NCI-H187 treated with DMSO at 0.1 percent for 48 hours (cell line): ENCODE results near the gene SLC9A9.

Experiments used
- DNase-seq: peaks from one replicate; lab custom pipeline; 2025; lab: John Stamatoyannopoulos, UW

Gene SLC9A9

DNA sequence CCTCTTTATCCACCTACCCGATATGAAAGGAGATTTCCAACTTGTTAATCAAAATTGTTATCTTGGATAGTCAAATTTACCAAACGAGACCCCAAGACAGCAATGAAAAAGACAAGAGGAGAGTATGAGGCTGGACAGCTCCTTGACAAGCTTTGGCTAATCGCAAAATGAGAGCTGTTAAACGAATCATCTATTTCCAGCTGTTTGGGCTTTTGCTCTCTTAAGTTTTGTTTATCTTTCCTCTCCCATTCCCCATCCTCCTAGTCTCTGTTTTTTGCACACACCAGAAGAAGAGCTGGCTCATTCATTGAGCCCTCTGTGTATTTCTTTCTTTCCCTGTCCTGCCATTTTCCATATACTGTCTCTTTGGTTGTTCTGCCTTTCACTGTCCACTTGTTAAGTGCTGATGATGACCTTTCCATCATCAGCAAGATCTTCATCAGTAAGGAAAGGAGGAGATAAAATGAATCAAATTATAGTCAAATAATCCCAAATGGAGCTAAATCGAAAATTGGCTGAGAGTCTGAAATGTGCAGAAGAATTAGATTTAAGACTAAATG, 161.6 kb downstream of the SLC9A9 start:
- no peak for DNase-seq

- no peak for DNase-seq
Measured at GRCh38 chr3:143685491-143685890, 162.8 kb downstream of the SLC9A9 start.

GRCh38 chr3:143677430-143677829, 170.8 kb downstream of the SLC9A9 start:
- DNase-seq: no peak

- no peak for DNase-seq
Measured at GRCh38 chr3:143676747-143677146, 171.5 kb downstream of the SLC9A9 start.

DNA sequence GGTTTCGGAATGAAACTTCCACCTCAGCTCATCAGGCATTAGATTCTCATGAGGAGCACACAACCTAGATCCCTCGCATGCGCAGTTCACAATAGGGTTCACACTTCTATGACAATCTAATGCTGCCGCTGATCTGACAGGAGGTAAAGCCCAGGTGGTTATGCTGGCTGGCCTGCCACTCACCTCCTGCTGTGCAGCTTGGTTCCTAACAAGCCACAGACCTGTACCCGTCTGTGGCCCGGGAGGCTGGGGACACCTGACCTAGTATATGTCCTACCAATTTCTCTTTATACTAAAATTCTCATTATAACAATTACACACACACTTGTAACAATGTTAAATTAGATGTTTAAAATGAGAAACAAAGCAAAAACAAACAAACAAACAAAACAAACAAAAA, 172.2 kb downstream of the SLC9A9 start:
- no peak for DNase-seq

DNA sequence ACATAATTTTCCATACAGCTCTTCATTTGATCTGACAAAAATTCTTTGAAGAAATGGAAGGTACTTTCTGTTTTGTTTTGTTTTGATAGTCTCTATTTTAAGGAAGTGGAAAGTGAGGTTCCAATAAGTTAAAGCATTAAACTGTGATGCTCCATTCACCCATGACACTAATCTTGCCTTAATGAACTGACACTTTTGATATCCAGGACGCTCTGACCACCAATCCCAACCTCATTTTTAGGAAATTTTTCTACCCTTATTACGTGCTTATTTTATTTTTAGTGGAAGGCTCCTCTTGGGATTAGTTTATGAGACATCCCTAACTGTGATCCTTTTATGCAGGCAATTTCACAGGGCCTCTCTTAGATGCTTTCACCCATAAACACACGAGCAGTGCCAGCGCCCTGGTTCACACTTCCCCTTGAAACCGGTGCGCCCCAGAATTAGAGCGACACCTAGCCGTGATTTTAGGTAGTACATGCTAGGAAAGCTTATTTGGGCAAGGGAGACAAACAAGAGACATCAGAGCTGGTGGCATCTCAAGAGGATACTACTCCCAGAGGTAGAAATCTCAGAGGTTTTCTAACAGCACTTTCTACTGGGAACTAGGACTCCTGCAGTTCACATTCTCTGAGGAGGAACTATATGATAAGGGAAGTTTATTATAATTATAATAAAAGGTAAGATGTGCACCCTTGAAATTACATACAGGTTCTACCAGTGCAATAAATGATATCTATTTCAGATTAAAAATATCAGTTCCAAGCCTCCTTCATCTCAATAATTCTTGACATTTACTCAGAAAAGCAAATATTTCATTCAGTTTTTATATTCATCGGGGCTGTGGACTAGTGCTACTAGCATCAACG, 173.9 kb downstream of the SLC9A9 start:
- DNase-seq: peak; percentile 6

- no peak for DNase-seq
Measured at GRCh38 chr3:143672396-143673165, 175.7 kb downstream of the SLC9A9 start.

GRCh38 chr3:143671626-143672025, 176.6 kb downstream of the SLC9A9 start:
- no peak for DNase-seq

DNA sequence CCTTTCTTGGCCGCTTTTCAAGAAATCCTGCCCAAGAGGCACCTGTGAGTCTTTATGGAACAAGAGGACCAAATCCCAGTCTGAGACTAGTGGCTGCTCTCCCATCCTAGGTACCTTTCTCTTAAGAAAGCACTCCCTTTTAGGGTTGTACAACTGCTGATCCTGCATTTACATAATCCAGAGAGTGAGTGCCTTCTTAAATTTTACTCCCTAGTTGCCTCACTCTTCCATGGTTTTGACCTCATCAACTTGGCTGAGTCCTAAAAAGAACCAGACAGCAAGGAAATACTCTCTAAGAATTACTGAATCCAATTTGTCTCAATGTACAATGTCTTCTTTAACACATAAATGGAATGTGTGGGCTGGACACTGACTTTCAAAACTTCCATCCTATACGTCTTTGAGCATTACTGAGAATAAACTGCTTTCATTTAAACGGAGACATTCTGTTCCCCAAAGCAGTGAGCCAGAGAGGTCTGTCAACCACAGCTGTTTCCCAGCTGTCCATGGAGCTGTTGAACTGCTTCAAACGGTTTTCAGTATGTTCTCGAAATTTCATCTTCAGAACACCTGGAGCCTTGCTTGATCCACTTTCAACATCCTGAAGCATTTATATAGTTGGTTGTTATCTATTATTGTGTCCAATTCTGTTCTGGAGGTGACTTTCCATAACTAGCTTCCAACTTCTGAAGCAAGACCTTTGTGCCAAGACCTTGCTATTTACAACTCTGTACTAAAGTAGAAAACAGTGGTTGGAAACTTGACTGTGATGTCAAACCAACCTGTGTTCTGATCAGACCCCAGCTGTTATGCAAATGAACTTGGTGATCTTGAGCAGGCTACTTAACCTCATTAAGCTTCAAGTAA, 179.1 kb downstream of the SLC9A9 start:
- no peak for DNase-seq

DNA sequence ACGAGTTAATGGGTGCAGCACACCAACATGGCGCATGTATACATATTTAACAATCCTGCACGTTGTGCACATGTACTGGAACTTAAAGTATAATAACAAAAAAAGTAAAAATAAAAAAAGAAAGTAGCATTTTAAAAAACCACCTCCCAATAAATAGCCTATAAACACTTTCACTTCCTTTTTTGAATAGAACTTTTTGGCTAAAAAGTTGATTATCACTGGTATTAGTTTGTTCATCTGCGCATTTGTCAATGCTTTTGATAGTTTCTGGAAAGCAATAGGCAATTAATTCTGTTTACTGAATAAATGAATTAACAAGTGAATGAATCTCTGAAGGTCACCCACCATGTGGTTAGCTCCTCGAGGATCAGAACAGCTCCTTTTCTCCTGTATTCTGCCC, 179.9 kb downstream of the SLC9A9 start:
- DNase-seq: no peak

DNA sequence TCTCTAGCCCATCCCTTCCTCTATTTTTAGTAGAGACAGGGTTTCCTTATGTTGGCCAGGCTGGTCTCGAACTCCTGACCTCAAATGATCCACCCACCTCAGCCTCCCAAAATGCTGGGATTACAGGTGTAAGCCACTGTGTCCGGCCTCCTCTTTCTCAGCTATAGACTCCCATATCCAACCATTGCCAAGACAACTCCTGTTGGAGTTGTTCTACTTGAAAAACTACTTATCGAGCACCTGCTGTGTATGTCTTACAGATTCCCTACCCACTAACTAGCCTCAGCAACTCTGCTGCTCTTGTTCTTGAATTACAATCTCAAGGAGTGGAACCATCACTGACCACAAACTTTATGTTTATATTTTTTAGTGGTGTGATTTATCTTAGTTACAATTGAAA, 186.6 kb downstream of the SLC9A9 start:
- DNase-seq: no peak

DNA sequence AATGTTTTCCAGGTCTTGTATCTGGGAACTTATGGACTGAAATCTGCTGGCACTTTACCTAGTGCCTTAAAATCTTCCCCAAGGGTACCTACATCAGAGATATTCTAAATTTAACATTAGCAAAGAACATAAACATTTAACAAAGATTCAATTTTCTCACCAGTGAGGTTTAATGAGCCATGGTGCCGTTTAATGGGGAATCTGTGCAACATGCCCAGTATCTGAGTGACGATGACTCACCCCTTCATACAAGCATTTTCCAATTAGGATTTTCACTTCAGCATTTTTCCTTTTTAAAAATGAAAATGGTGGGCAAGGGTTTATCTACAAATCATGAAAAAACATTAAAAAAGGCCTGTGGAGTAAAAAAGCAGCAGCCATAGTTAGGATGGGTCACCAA, 189.4 kb downstream of the SLC9A9 start:
- DNase-seq: no peak

DNA sequence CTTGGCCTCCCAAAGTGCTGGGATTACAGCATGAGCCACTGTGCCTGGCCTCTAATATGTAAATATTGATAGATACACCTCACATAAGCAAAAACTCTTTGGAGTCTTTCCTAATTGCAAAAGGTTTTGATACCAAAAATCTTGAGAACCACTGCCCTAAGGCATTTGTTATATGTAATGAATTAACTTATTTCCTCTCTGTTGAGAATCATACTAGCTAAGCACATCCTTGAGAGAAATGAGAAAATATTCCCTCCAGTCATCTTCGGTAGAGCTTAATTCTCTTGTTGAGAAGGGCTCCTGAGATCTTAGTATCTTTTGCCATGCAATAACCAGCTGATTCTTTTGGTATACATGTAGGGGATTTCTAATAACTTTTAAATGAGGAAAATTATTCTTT, 190.2 kb downstream of the SLC9A9 start:
- DNase-seq: no peak

DNA sequence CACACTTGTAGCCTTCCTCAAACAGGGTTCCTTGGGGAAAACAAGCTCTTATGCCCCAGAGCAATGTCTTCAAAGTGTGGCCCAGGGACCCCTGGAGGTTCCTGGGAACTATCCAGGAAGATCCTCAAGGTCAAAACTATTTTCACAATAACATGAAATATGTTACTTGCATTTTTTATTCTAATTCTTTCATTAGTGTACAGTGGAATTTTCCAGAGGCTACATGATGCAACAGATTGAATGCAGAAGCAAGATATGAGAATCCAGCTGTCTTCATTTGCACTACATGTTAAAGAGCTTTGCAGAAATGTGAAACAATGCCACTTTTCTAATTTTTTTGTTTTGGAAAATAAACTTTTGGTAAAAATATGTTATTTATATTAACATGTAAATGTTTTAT, 190.9 kb downstream of the SLC9A9 start:
- no peak for DNase-seq

- DNase-seq: no peak
Measured at GRCh38 chr3:143654906-143655305, 193.4 kb downstream of the SLC9A9 start.

- no peak for DNase-seq
Measured at GRCh38 chr3:143653935-143654334, 194.3 kb downstream of the SLC9A9 start.

DNA sequence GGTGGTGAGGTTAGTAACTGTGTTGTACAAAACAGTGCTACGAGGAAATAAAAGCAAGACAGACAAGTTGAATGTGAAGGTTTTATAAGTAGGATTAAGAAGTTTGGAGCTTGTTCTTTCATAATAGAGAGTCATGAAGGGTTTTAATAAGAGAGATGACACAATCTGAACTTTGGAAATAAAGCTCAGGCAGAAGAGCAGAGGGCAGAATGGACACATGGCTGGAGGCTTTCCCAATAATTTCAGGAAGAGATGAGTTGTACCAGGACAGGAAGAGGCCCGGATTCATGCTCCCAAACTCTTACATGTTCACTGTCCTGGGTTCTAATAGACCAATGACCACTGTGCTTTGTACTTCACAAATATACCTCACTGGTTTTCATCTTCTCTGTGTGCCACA, 194.8 kb downstream of the SLC9A9 start:
- DNase-seq: no peak

DNA sequence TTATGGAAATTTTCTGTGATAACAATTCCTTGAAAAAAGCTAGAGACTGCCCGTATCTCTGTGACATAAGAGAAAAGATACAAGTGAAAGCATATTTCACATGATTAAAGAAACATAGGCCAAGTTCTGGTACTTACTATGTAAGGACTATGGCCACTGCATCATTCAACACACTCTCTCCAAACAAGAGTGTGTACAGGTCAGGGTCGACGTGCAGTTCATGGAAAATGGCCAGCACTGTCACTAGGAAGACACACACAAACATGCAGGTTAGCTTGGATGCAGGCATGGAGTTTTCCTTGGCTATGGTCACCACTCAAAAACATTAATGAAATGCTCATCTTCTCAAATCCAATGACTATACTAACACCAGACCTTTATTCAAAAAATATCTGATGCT, 196.2 kb downstream of the SLC9A9 start:
- no peak for DNase-seq

- DNase-seq: no peak
Measured at GRCh38 chr3:143650827-143651226, 197.4 kb downstream of the SLC9A9 start.

- no peak for DNase-seq
Measured at GRCh38 chr3:143650120-143650519, 198.1 kb downstream of the SLC9A9 start.

GRCh38 chr3:143648708-143649107, 199.6 kb downstream of the SLC9A9 start:
- DNase-seq: no peak

- no peak for DNase-seq
Measured at GRCh38 chr3:143648218-143648617, 200.1 kb downstream of the SLC9A9 start.
